SK-N-MC (cell line): ENCODE results near the gene HIGD2B.
"Not testable (repeated sequence)": the region's sequence is repeated elsewhere in the genome, so short reads cannot be mapped to it uniquely, and the experiment has no call there.

Source experiments
- DNase-seq: peaks from one replicate; pipeline ENCODE4 v3.0.0-alpha.2; 2011; ENCODE audit warnings: low read depth, low spot score
- H3K27ac ChIP-seq: fragments of 200-600 bp; sonication (generic); 2 replicates; pipeline ENCODE4 v1.5.1; 2016; ENCODE audit warnings: mixed run types
- H3K36me3 ChIP-seq: fragments of 200-600 bp; sonication (generic); 2 replicates; pipeline ENCODE4 v1.6.1; 2017; ENCODE audit warnings: antibody characterized with exemption, low read length, mixed read lengths; ENCODE audit not compliant: insufficient read depth
- H3K4me3 ChIP-seq: fragments of 200-600 bp; sonication (generic); 2 replicates; pipeline ENCODE4 v1.5.1; 2016
- H3K9ac ChIP-seq: fragments of 200-600 bp; sonication (generic); 2 replicates; pipeline ENCODE4 v1.8.0; 2017; ENCODE audit warnings: mixed run types, mixed read lengths; ENCODE audit not compliant: insufficient read length
- H3K9me3 ChIP-seq: fragments of 200-600 bp; sonication (generic); 2 replicates; pipeline ENCODE4 v1.6.1; 2017; ENCODE audit warnings: low read depth, mild to moderate bottlenecking, antibody characterized with exemption, low read length, moderate library complexity, mixed read lengths
- EZH2 ChIP-seq: fragments of 200-600 bp; sonication (generic); IDR thresholded peaks from one replicate; pipeline ENCODE4 v1.6.1; 2017; ENCODE audit warnings: antibody characterized with exemption
- FOXP2 ChIP-seq: optimal IDR thresholded peaks from 2 replicates; pipeline ENCODE3; 2011; ENCODE audit warnings: mild to moderate bottlenecking, moderate library complexity; ENCODE audit not compliant: insufficient read depth; ENCODE audit errors: extremely low read length, control extremely low read depth
- POLR2AphosphoS5 ChIP-seq: IDR thresholded peaks from 2 replicates; pipeline ENCODE4 v1.6.1; 2012; ENCODE audit warnings: mild to moderate bottlenecking, low read depth, low read length, borderline replicate concordance

The HIGD2B gene

DNA sequence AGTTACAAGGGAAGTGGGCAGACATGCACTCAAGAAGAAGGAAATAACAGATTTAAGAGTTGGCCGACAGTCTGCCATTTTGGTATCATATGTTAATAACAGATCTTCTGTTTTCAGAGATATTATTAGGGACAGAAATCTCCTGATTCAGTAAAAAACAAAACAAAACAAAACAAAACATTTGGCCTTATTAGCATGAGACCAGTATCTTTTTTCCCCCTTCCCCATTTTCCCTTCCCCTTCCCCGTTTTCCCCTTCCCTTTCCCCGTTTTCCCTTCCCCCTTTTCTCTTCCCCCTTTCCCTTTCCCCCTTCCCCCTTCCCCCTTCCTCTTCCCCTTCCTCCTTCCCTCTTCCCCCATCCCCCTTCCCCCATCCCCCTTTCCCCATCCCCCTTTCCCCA lies 39.5 kb upstream of the HIGD2B start:
- Histone ChIP-seq H3K9ac (no peak overlapping the region), H3K4me3 (no peak overlapping the region), H3K9me3 (no peaks in the 10 kb centered on the region), H3K36me3 (no peaks in the 10 kb centered on the region), H3K27ac (no peak overlapping the region)
- DNase-seq, result no peak
- no peak for TF ChIP-seq EZH2
- no peak for TF ChIP-seq POLR2AphosphoS5
- no peak for TF ChIP-seq FOXP2

DNA sequence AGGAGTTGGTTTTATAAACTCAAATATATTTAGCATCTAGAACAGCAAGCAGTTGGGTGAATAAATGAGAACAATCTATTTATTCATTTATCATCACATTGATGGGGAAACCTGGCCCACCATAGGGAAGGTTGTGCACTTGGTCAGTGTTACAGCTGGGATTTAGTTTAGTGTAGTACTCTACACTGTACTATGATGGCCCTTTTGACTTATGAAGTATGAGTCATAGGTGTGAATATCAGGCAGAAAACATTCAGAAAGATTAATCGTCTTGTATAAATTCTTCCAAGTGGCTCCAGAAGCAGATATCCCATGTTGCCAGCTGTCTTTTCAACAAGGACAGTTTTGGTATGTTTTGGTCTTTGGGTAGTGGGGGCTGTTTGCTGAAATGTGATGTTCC lies 38.0 kb upstream of the HIGD2B start:
- Histone ChIP-seq H3K27ac (no peak overlapping the region), H3K4me3 (no peak overlapping the region), H3K9ac (no peak overlapping the region), H3K9me3 (no peaks in the 10 kb centered on the region), H3K36me3 (no peaks in the 10 kb centered on the region)
- DNase-seq, result no peak
- no peak for TF ChIP-seq EZH2

DNA sequence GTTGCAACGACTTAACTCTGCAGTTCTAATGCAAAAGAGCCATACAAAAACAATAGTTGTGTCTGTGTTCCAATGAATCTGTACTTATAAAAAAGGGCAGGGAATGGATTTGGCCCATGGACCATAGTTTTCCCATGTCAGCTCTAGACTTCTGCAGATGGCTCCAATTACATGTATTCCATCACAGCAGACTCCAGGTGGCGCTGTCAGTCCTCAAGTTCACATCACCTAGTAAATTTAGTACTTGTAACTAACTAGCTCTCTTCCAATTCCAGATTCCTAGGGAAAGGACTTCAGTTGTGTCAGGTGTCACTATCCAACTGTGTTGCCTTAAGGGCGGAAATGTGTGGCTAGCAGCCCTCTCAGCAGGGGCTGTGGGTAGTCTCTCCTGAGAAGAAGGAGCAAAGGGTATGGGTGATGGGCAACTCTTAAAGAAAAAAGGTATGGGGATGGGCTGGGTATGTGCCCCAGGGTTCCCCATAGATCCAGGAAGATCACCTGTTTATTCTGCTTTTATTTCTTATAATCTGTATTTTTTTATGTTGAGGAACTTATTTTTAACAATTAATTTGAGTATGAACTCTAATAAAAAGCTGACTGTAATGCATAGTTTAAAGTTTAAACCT lies 36.2 kb upstream of the HIGD2B start:
- Histone ChIP-seq H3K36me3 (no peaks in the 10 kb centered on the region), H3K27ac (no peak overlapping the region), H3K9me3 (no peaks in the 10 kb centered on the region), H3K9ac (no peak overlapping the region), H3K4me3 (no peak overlapping the region)
- peak; percentile 12 for DNase-seq
- TF ChIP-seq FOXP2 (no peak), EZH2 (no peak), POLR2AphosphoS5 (no peak)

DNA sequence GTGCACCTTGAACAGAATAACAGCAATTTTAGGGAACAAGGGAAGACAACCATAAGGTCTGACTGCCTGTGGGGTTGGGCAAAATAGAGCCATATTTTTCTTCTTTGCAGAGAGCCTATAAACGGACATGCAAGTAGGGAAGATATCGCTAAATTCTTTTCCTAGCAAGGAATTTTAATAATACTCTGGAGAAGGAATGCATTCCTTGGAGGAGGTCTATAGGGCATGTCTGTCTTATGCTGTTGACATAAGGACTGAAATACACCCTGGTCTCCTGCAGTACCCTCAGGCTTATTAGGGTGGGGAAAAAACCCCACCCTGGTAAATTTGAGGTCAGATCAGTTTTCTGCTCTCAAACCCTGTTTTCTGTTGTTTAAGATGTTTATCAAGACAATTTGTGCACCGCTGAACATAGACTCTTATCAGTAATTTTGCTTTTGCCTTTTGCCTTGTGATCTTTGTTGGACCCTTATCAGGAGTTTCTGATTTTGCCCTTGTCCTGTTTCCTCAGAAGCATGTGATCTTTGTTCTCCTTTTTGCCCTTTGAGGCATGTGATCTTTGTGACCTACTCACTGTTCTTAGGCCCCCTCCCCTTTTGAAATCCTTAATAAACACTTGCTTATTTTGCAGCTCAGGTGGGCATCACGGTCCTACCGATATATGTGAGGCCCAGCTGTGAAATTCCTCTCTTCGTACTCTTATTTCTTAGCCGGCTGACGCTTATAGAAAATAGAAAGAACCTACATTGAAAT lies 22.7 kb upstream of the HIGD2B start:
- H3K9me3 ChIP-seq, H3K27ac ChIP-seq, H3K36me3 ChIP-seq, DNase-seq, H3K9ac ChIP-seq, H3K4me3 ChIP-seq: not testable (repeated sequence)

DNA sequence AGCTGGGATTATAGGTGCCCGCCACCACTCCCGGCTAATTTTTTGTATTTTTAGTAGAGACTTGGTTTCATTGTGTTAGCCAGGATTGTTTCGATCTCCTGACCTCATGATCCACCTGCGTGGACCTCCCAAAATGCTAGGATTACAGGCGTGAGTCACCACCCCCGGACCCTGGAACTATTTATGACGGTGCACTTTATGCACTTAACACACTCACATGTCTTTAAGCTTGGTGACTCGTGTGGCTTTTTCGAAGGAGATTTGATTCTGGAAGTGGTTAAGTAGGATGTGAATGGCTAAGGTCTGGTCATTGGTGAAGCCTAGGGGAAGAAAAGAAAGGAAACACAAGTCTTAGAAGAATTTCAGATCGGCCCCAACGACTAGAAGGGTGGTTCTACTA lies 20.3 kb upstream of the HIGD2B start:
- Histone ChIP-seq H3K4me3 (no peak overlapping the region), H3K9ac (no peak overlapping the region), H3K36me3 (no peaks in the 10 kb centered on the region), H3K9me3 (no peaks in the 10 kb centered on the region), H3K27ac (no peak overlapping the region)
- TF ChIP-seq POLR2AphosphoS5, result no peak
- TF ChIP-seq FOXP2, result no peak
- no peak for TF ChIP-seq EZH2
- no peak for DNase-seq

DNA sequence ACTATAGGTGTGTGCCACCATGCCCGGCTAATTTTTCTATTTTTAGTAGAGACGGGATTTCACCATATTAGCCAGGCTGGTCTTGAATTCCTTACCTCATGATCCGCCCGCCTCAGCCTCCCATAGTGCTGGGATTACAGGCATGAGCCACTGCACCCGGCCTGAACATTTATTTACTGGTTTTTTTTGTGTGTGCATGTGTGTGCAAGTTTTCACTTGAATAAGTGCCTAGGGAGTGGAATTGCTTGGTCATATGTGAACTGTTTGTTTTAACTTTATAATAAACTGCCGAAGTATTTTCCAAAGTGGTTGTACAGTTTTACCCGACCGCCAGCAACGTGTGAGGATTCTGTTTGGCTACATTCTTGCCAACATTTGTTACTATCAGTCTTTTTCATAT lies 14.1 kb upstream of the HIGD2B start:
- no peak for TF ChIP-seq EZH2
- TF ChIP-seq FOXP2, result no peak
- TF ChIP-seq POLR2AphosphoS5, result no peak
- no peak for DNase-seq
- Histone ChIP-seq H3K9ac (no peak overlapping the region), H3K27ac (no peak overlapping the region), H3K36me3 (no peaks in the 10 kb centered on the region), H3K4me3 (no peak overlapping the region), H3K9me3 (no peaks in the 10 kb centered on the region)

DNA sequence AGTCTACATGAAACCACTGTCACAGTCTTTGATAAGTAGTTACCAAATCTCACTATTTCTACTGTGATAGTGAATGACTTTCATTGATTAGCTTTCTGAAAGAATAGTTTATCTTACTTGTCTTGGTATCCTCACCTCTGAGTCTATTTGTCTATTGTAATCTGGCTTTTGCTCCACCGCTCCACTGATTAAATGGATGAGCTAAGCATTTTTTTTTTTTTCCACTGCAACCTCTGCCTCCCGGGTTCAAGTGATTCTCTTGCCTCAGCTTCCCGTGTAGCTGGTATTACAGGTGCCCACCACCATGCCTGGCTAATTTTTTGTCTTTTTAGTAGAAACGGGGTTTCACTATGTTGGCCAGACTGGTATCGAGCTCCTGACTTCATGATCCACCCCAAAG lies 13.0 kb upstream of the HIGD2B start:
- no peaks in the 10 kb centered on the region for H3K9me3 ChIP-seq
- H3K36me3 ChIP-seq, result no peaks in the 10 kb centered on the region
- no peak overlapping the region for H3K27ac ChIP-seq
- TF ChIP-seq EZH2 (no peak), POLR2AphosphoS5 (no peak), FOXP2 (no peak)
- DNase-seq, result no peak
- H3K4me3 ChIP-seq, result no peak overlapping the region
- H3K9ac ChIP-seq, result no peak overlapping the region

DNA sequence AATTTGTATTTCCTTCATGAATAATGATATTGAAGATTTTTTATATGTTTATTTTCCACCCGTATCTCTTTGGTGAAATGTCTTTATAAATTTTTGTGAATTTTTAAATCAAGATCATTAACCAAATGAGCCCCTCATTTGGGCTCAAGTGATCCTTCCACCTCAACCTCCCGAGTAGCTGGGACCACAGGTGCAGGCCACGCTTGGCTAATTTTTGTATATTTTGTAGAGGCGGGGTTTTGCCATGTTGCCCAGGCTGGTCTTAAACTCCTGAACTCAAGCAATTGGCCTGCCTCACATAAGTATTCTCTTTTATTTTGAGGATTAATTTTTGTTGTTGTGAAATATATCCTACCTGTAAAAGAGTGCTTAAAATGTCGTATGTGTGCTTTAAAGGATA lies 5.0 kb upstream of the HIGD2B start:
- H3K9ac ChIP-seq, result no peak overlapping the region
- no peaks in the 10 kb centered on the region for H3K36me3 ChIP-seq
- H3K9me3 ChIP-seq, result no peaks in the 10 kb centered on the region
- TF ChIP-seq FOXP2 (no peak), POLR2AphosphoS5 (no peak), EZH2 (no peak)
- no peak overlapping the region for H3K4me3 ChIP-seq
- no peak overlapping the region for H3K27ac ChIP-seq
- DNase-seq, result no peak

DNA sequence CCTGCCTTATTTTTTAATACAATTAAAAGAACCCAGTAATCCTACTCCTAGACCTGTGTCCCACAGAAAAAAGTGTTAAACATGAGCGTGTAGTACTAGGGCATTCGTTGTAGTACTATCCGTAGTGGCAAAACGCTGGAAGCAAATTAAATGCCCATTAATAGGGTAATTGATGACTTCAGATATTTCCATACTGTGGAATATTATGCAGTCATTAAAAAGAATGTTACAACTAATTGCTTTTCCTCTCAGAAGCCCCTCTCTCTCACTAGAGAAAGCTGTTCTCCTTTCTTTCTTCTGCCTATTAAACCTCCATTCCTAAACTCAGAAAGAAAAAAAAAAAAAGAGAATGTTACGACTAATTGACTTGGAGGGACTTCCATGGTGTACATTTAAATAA lies 2.7 kb upstream of the HIGD2B start:
- no peak overlapping the region for H3K4me3 ChIP-seq
- no peak for DNase-seq
- no peaks in the 10 kb centered on the region for H3K36me3 ChIP-seq
- TF ChIP-seq EZH2, result no peak
- no peak for TF ChIP-seq POLR2AphosphoS5
- no peak for TF ChIP-seq FOXP2
- no peak overlapping the region for H3K9ac ChIP-seq
- H3K27ac ChIP-seq, result no peak overlapping the region
- no peaks in the 10 kb centered on the region for H3K9me3 ChIP-seq
